NCI-H1436 treated with DMSO at 0.1 percent for 48 hours (cell line): ENCODE results near the gene MYOD1.

Source experiments
- DNase-seq: peaks from one replicate; lab custom pipeline; 2025; lab: John Stamatoyannopoulos, UW

Gene MYOD1

DNA sequence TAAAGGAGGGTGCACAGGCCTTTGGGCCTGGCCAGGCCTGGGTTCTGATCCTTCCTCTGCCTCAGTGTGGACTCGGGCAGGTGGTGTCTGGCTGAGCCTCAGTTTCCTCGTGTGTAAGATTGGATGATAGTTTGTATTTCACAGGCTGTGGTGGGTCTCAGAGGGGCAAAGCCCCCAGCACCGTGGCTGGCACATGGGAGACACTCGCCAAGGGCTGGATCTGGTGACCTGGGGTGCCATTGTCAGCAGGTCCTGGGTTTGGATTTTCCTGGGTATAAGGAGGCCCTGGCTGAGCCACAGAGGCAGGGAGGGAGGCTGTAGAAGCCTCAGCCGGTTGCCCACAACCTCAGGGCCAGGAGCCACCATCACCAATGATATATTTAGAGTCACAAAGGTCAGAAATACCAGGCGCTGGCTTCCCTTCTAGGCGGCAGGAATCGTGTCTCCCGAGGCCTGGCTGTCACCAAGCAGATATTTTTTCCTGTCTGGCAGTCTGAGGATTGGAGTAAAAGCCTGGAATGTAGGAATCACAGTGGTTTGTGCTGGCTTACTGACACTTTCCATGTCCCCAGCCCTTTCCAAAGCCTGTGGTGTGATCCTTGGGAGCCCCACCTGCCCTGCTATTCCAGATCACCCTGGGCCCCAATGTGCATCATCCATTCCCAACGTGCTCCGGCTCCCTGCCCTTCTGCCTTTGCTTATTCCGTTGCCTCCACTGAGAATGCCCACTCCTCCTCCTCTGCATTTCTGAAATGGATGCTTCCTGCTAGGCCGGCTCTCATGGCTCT is 30.8 kb downstream of the MYOD1 start:
- DNase-seq = no peak

- DNase-seq = no peak
Measured at GRCh38 chr11:17750801-17751165, 31.4 kb downstream of the MYOD1 start.

GRCh38 chr11:17751558-17751957 is 32.2 kb downstream of the MYOD1 start:
- DNase-seq = no peak

DNA sequence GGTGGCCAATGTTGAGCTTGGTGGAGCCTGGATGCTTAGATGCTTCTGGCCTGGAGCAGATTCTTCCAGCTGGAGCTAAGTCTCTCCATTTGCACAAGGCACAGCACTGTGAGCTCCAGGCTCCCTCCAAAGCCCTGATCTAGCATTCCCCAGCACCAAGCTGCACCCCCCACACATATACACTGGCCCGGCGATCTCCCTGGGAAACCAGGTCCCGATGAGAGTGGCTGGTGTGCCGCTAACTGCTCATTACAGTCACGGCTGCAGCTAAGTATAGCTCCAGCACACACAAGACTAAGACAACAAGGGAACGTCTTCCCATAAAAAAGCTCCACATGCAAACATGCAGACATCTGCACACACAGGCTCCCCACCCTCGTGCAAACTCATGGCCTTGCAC is 32.8 kb downstream of the MYOD1 start:
- DNase-seq = no peak

DNA sequence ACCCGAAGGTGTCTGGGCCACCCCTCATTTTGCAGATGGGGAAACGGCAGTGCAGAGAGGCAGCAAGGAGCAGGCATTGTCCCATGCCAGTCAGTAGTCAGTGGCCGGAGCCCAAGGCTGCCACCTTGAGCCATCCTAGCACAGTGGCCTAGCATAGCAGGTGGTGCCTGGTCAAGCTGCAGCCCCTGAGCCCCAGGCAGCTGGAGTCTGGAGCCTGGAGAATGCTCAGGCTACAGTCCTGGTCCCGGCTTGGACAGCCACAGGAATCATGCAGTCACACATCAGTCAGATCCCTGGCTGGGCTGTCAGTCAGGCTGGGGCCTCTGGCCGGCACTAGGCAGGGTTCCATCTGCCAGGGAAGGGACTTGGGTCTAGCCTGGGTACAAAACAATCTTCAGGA is 33.8 kb downstream of the MYOD1 start:
- DNase-seq = no peak

DNA sequence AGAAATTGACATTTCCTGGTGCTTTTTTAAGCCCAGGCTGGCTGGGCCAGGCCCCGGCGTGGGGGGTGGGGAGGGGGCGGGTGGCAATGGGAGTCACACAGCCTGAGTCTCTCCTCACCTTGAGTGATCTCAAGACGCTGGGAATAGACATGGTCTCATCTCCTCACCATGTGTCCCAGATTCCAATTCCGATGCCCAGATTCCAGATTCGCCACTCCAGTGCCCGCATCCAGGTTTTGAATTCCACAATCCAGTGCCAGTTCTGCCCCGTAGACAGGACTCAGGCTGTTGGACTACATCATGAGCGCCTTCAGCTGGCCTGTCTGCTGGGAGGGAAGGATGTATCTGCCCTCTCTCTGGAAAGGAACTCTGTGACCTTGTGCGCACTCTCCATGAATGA is 34.3 kb downstream of the MYOD1 start:
- no peak for DNase-seq

GRCh38 chr11:17755891-17756290 is 36.5 kb downstream of the MYOD1 start:
- no peak for DNase-seq

GRCh38 chr11:17760102-17761029 is 41.0 kb downstream of the MYOD1 start:
- no peak for DNase-seq

- no peak for DNase-seq
Measured at GRCh38 chr11:17762309-17762974, 43.1 kb downstream of the MYOD1 start.

GRCh38 chr11:17763244-17763643 is 43.9 kb downstream of the MYOD1 start:
- no peak for DNase-seq

DNA sequence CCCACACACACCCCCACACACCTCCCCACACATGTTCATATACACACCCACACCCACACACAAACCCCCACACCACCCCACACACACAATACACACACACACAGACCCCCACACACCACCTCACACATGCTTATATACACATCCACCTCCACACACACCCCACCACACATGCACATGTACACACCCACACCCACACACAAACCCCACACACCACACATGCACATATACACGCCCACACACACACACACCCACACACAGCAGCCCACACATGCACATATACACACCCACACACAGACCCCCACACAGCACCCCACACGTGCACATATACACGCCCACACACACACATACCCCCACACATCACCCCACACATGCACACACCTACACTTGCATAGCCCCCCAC is 44.3 kb downstream of the MYOD1 start:
- no peak for DNase-seq

DNA sequence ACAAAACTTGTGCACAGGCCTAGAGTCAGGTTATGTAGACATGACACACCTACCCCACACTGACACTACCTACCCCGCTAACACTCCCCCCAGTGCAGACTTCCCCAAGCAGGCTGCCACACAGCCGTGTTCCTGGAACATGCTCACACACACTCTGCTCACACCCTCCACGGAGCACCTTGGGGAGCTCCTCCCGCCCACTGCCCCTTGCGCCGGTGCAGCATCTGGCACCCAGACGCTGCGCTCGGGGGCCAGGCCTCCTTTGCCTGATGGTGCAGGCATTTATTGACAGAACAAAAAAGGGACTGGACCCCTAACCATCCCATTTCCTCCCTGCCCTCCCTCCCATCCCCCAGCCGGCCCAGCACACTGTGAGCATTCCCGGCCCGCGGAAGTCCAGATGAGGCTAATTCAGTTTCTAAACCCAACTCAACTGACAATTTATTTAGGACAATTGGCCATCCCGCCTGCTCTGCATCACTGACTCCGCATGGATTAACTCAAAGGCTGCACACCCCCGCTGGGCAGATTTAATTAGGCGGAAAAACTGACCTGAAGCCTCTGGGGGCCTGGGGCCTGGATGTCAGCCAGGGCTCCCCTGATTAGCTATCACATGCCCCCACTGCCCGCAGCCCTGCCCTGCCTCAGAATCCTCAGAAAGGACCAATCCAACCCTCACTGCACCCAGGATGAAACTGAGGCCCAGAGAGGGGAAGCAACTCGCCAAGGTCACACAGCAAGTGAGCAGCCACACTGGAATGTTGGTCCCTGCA is 45.3 kb downstream of the MYOD1 start:
- no peak for DNase-seq

GRCh38 chr11:17765356-17766072 is 46.1 kb downstream of the MYOD1 start:
- no peak for DNase-seq

DNA sequence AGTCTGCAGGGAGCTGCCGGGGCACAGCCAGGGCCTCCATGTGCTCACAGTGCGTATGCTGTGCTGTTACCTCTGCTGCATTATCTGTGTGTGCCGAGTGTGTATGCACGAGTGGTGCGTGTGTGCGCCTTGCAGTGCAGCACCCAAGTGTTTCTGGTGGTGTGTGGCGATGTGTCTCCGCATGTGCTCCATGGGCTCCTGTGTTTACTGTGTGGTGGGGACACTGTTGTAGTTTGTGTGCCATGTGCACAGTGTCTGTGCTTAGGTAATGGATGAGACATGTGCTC is 46.6 kb downstream of the MYOD1 start:
- DNase-seq = no peak

DNA sequence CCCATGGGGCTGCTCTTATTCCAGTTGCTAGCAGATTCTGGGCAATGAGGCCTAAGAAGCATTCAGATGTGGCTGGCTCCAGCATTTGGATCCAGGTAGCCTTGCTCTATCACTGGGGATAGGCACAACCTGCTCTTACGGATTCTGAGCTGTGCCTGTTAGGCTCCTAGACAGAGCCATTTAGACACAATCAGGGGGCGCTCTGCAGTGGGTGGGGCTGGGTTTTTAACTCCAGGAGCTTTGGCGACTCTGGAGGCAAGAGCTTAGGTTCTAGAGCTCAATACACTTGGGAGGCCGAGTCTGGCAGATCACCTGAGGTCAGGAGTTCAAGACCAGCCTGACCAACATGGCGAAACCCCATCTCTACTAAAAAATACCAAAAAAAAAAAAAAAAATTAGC is 47.2 kb downstream of the MYOD1 start:
- DNase-seq = no peak

- DNase-seq = no peak
Measured at GRCh38 chr11:17767301-17767885, 48.0 kb downstream of the MYOD1 start.

- DNase-seq = no peak
Measured at GRCh38 chr11:17767914-17768313, 48.5 kb downstream of the MYOD1 start.

DNA sequence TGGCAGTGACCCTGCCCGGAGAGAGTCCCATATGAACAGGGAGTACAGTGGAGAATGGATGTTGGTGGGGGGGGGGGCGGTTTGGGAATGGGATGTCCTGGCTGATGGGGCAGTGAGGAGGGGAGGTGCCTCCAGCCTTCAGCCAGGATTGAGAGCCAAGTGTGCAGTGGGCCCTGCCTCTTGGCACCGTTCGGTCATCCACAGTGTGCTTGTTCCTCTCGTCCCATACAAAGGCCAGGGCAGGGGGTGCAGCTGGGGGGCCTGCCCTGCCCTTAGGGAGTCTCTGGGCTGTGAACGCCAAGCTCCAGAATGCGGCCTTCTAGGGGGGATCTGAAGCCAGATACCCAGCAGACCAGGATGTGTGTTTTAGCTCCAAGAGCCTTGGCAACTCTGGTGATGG is 49.2 kb downstream of the MYOD1 start:
- no peak for DNase-seq

GRCh38 chr11:17769218-17769617 is 49.8 kb downstream of the MYOD1 start:
- DNase-seq = no peak

GRCh38 chr11:17770048-17770652 is 50.8 kb downstream of the MYOD1 start:
- no peak for DNase-seq

GRCh38 chr11:17770917-17771316 is 51.5 kb downstream of the MYOD1 start:
- DNase-seq = no peak
